Neutrophil (primary cell): ENCODE results near the gene KCNJ12.

ENCODE experiments used
- H3K27ac ChIP-seq: fragments of 200-600 bp; sonication (generic); 2 replicates; pipeline ENCODE4 v1.5.1; 2016; ENCODE audit warnings: mild to moderate bottlenecking, moderate library complexity
- H3K27me3 ChIP-seq: fragments of 200-600 bp; sonication (generic); 2 replicates; pipeline ENCODE4 v1.6.0; 2016; ENCODE audit warnings: mild to moderate bottlenecking
- H3K36me3 ChIP-seq: fragments of 200-600 bp; sonication (generic); 2 replicates; pipeline ENCODE4 v1.5.1; 2017
- H3K4me1 ChIP-seq, 2 experiments: fragments of 200-600 bp in 1 of 2; sonication (generic) in 1 of 2; 1 replicate in 1 of 2; 2 replicates in 1 of 2; pipeline versions ENCODE4 v1.5.1 to v1.6.1; 2013 to 2016; ENCODE audit warnings: low read depth in 1 of 2, low read length in 1 of 2, mild to moderate bottlenecking in 1 of 2, moderate library complexity in 1 of 2; ENCODE audit not compliant: control insufficient read depth in 1 of 2, insufficient read depth in 1 of 2
- H3K4me3 ChIP-seq, 2 experiments: fragments of 200-600 bp in 1 of 2; sonication (generic) in 1 of 2; 1 replicate in 1 of 2; 2 replicates in 1 of 2; pipeline ENCODE4 v1.5.1; 2013 to 2016; ENCODE audit warnings: low read depth in 1 of 2, low read length in 1 of 2, mild to moderate bottlenecking in 1 of 2, moderate library complexity in 1 of 2
- H3K9me3 ChIP-seq: fragments of 200-600 bp; sonication (generic); 2 replicates; pipeline ENCODE4 v1.5.1; 2016
- TF ChIP-seq, protein P1 (sequence below): fragments of 200-600 bp; sonication (generic); IDR thresholded peaks from 2 replicates; pipeline ENCODE4 v1.5.1; 2016; ENCODE audit warnings: antibody characterized with exemption

The KCNJ12 gene

DNA sequence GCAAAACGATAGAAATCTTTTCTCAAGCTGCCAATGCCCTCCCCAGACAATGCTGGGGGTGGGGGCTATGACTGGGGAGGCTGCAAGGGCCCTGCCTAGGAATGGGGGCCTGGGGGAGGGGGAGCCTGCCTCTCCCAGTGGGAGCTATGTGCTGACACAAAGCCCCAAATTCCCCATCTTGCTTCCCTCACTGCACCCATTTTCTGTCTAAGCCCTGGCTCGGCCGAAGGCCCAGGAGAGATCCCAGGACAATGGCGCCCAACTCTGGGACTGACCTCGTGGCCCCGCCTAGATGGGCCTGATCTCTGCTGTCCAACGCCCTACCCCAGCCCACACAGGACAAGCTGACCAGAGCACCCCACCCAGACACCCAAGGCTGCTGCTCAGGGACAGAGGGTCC is 11.1 kb upstream of the KCNJ12 start:
- Histone ChIP-seq H3K27ac (no peak overlapping the region), H3K36me3 (no peaks in the 10 kb centered on the region), H3K9me3 (no peaks in the 10 kb centered on the region), H3K27me3 (peaks cover 14% of the 10 kb centered on the region), H3K4me1 (no peaks in the 10 kb centered on the region), H3K4me3 (no peak overlapping the region)
- TF ChIP-seq, protein P1, sequence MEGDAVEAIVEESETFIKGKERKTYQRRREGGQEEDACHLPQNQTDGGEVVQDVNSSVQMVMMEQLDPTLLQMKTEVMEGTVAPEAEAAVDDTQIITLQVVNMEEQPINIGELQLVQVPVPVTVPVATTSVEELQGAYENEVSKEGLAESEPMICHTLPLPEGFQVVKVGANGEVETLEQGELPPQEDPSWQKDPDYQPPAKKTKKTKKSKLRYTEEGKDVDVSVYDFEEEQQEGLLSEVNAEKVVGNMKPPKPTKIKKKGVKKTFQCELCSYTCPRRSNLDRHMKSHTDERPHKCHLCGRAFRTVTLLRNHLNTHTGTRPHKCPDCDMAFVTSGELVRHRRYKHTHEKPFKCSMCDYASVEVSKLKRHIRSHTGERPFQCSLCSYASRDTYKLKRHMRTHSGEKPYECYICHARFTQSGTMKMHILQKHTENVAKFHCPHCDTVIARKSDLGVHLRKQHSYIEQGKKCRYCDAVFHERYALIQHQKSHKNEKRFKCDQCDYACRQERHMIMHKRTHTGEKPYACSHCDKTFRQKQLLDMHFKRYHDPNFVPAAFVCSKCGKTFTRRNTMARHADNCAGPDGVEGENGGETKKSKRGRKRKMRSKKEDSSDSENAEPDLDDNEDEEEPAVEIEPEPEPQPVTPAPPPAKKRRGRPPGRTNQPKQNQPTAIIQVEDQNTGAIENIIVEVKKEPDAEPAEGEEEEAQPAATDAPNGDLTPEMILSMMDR, result no peak

- Histone ChIP-seq H3K36me3 (no peaks in the 10 kb centered on the region), H3K4me3 (no peak overlapping the region), H3K27ac (no peak overlapping the region), H3K27me3 (peaks cover 17% of the 10 kb centered on the region), H3K9me3 (no peaks in the 10 kb centered on the region), H3K4me1 (no peaks in the 10 kb centered on the region)
- TF ChIP-seq, protein P1, result no peak
These were observed 7.5 kb upstream of the KCNJ12 start for GRCh38 chr17:21368545-21369246.

DNA sequence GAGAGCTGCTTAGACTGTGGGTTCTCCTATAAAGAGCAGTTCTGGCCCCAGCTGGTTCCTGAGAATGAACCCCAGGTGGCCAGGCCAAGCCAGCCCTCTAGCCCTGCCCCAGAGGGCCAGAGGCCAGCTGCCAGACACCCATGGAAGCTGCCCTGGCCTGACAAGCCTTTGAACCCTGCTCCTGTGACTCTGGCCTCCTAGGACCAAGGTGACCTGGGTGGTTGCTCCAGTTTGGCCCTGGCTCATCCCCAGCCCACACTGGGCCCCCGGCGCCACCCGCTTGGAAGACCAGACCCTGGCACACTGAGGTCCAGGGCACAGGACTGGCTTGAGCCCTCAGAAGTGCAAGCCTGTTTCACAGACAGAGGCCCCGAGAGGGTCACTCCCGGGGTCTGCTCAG is 6.8 kb upstream of the KCNJ12 start:
- H3K4me3 ChIP-seq, result no peak overlapping the region
- H3K36me3 ChIP-seq, result no peaks in the 10 kb centered on the region
- no peaks in the 10 kb centered on the region for H3K9me3 ChIP-seq
- TF ChIP-seq, protein P1, result no peak
- no peaks in the 10 kb centered on the region for H3K4me1 ChIP-seq
- H3K27ac ChIP-seq, result no peak overlapping the region
- H3K27me3 ChIP-seq, result peaks cover 23% of the 10 kb centered on the region

DNA sequence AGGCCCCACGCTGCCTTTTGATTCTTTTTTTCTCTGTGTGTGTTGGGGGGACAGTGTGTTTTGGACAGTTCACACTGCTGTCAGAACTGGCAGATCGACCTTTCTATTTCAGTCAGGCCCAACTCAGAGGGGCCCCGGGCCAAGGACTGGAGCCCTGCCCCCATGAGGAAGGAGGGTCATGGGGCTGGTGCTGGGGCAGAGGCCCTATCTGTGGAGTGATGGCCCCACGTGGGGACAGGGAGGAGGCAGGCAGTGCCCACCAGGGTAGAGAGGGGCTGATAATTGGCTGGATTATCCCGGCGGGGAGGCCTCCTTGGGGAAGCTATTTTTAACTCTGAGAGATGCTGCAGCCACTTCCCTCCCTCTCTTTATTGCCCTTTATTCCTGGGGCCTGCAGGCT is 5.7 kb upstream of the KCNJ12 start:
- Histone ChIP-seq H3K27me3 (peaks cover 34% of the 10 kb centered on the region), H3K36me3 (no peaks in the 10 kb centered on the region), H3K4me3 (no peak overlapping the region), H3K4me1 (no peaks in the 10 kb centered on the region), H3K27ac (no peak overlapping the region), H3K9me3 (no peaks in the 10 kb centered on the region)
- TF ChIP-seq, protein P1, result no peak

GRCh38 chr17:21371511-21372081 is 4.6 kb upstream of the KCNJ12 start:
- TF ChIP-seq, protein P1, result no peak

More at GRCh38 chr17:21371511-21372081, 4.6 kb upstream of the KCNJ12 start:
- H3K27me3 ChIP-seq, result peaks cover 45% of the 10 kb centered on the region
- no peaks in the 10 kb centered on the region for H3K9me3 ChIP-seq
- H3K27ac ChIP-seq, result no peak overlapping the region
- H3K4me3 ChIP-seq, result no peak overlapping the region
- H3K4me1 ChIP-seq, result no peaks in the 10 kb centered on the region
- no peaks in the 10 kb centered on the region for H3K36me3 ChIP-seq
